WTC11 (cell line): ENCODE results near the gene DCTD. TPM values are rescaled to one million over a fixed set of nuclear protein-coding genes. Genes with fewer than 3 reads are reported as not detected.

ENCODE experiments used
- ATAC-seq: fragments of 200-7000 bp; cut with Tn5 transposase; 2 replicates; pipeline ENCODE4 v1.10.0; 2021; ENCODE audit warnings: mild to moderate bottlenecking, moderate library complexity
- CTCF ChIA-PET: fragments of 300-600 bp; sonication (Branson Sonifier 250); formaldehyde crosslinking; loops from one replicate; lab custom pipeline; 2021; ENCODE audit warnings: antibody characterized with exemption; lab: Charles Lee
- POLR2A ChIA-PET: fragments of 350-600 bp; sonication (Branson Sonifier 250); formaldehyde crosslinking; loops from one replicate; lab custom pipeline; 2021; ENCODE audit warnings: antibody characterized with exemption; lab: Charles Lee
- DNase-seq: peaks from one replicate; pipeline ENCODE4 v3.0.0; 2021; ENCODE audit warnings: low spot score
- H3K27ac Mint-ChIP-seq: 2 replicates; pipeline ENCODE4 v1.8.0; 2021; ENCODE audit warnings: mixed read lengths
- H3K27me3 Mint-ChIP-seq: 2 replicates; pipeline ENCODE4 v1.8.0; 2021; ENCODE audit warnings: low read depth, mild to moderate bottlenecking, moderate library complexity, mixed read lengths
- H3K36me3 Mint-ChIP-seq: 2 replicates; pipeline ENCODE4 v1.8.0; 2021; ENCODE audit warnings: mixed read lengths
- H3K4me1 Mint-ChIP-seq: 2 replicates; pipeline ENCODE4 v1.8.0; 2022; ENCODE audit warnings: mixed read lengths
- H3K4me3 Mint-ChIP-seq: 2 replicates; pipeline ENCODE4 v1.8.0; 2021; ENCODE audit warnings: mild to moderate bottlenecking, moderate library complexity, mixed read lengths
- H3K9me3 Mint-ChIP-seq: 2 replicates; pipeline ENCODE4 v1.8.0; 2021; ENCODE audit warnings: mixed read lengths
- ATF6 ChIP-seq: sonication (generic); formaldehyde crosslinking; IDR thresholded peaks from 2 replicates; pipeline ENCODE4 v1.8.1; 2023; ENCODE audit warnings: mild to moderate bottlenecking, missing genetic modification reagents
- CTCF ChIP-seq: fragments of 200-600 bp; IDR thresholded peaks from 2 replicates; pipeline ENCODE4 v1.8.0; 2022; ENCODE audit warnings: antibody characterized with exemption
- FOXJ3 ChIP-seq: sonication (generic); formaldehyde crosslinking; IDR thresholded peaks from 2 replicates; pipeline ENCODE4 v1.9.0; 2021; ENCODE audit warnings: missing genetic modification reagents, mild to moderate bottlenecking, borderline replicate concordance
- FOXP4 ChIP-seq: sonication (generic); formaldehyde crosslinking; IDR thresholded peaks from 2 replicates; pipeline ENCODE4 v1.8.0; 2022; ENCODE audit warnings: mild to moderate bottlenecking, missing genetic modification reagents
- IRF2 ChIP-seq: sonication (generic); formaldehyde crosslinking; IDR thresholded peaks from 2 replicates; pipeline ENCODE4 v1.8.0; 2022; ENCODE audit warnings: low read depth, missing genetic modification reagents, borderline replicate concordance
- MAX ChIP-seq: sonication (generic); formaldehyde crosslinking; IDR thresholded peaks from 2 replicates; pipeline ENCODE4 v1.8.0; 2022; ENCODE audit warnings: mild to moderate bottlenecking, missing genetic modification reagents
- MLX ChIP-seq: sonication (generic); formaldehyde crosslinking; IDR thresholded peaks from 2 replicates; pipeline ENCODE4 v1.8.1; 2023; ENCODE audit warnings: mild to moderate bottlenecking, missing genetic modification reagents, moderate library complexity
- NFE2L1 ChIP-seq: sonication (generic); formaldehyde crosslinking; IDR thresholded peaks from 2 replicates; pipeline ENCODE4 v1.8.1; 2023; ENCODE audit warnings: missing genetic modification reagents
- PRRX2 ChIP-seq: fragments of 250-450 bp; sonication (Bioruptor Pico); IDR thresholded peaks from 2 replicates; pipeline ENCODE4 v1.8.0; 2021; ENCODE audit warnings: mild to moderate bottlenecking
- RORB ChIP-seq: fragments of 250-450 bp; sonication (Bioruptor Pico); IDR thresholded peaks from 2 replicates; pipeline ENCODE4 v1.9.0; 2021; ENCODE audit warnings: mild to moderate bottlenecking
- TEAD4 ChIP-seq: sonication (generic); formaldehyde crosslinking; IDR thresholded peaks from 2 replicates; pipeline ENCODE4 v1.8.0; 2022; ENCODE audit warnings: mild to moderate bottlenecking, missing genetic modification reagents
- ZBTB21 ChIP-seq: sonication (generic); formaldehyde crosslinking; IDR thresholded peaks from 2 replicates; pipeline ENCODE4 v1.8.1; 2023; ENCODE audit warnings: mild to moderate bottlenecking, missing genetic modification reagents, borderline replicate concordance
- ZNF317 ChIP-seq: sonication (generic); formaldehyde crosslinking; IDR thresholded peaks from 2 replicates; pipeline ENCODE4 v1.8.1; 2023; ENCODE audit warnings: low read depth, mild to moderate bottlenecking, moderate library complexity, missing genetic modification reagents, borderline replicate concordance
- ZNF396 ChIP-seq: fragments of 250-450 bp; sonication (Bioruptor Pico); IDR thresholded peaks from 2 replicates; pipeline ENCODE4 v1.8.0; 2021; ENCODE audit warnings: mild to moderate bottlenecking, moderate library complexity, borderline replicate concordance
- total RNA-seq: library from RNA; stranded (reverse); gene quantifications from 3 replicates; pipeline ENCODE4 v1.2.3, GENCODE V29; 2021
- TF ChIP-seq, protein P1 (sequence below): fragments of 250-450 bp; sonication (Bioruptor Pico); IDR thresholded peaks from 2 replicates; pipeline ENCODE4 v1.9.0; 2021; ENCODE audit warnings: moderate library complexity, mild to moderate bottlenecking, inconsistent platforms, borderline replicate concordance
- TF ChIP-seq, protein P2 (sequence below): sonication (generic); formaldehyde crosslinking; IDR thresholded peaks from 2 replicates; pipeline ENCODE4 v1.8.1; 2023; ENCODE audit warnings: mild to moderate bottlenecking, missing genetic modification reagents
- TF ChIP-seq, protein P3 (sequence below): fragments of 250-450 bp; sonication (Bioruptor Pico); conservative IDR thresholded peaks from 2 replicates; pipeline ENCODE4 v1.9.0; 2021; ENCODE audit warnings: mild to moderate bottlenecking

Gene DCTD
- total RNA-seq, 1 experiment from 2014 or later: 56.8 TPM

- Mint-ChIP-seq H3K9me3 (peaks cover 31% of the 10 kb centered on the region), H3K36me3 (peaks cover 44% of the 10 kb centered on the region), H3K4me3 (no peak overlapping the region), H3K27me3 (no peaks in the 10 kb centered on the region), H3K4me1 (no peaks in the 10 kb centered on the region), H3K27ac (no peak overlapping the region)
- no peak for DNase-seq
- TF ChIP-seq TEAD4: no peak
- no peak for TF ChIP-seq MAX (CRISPR knock-in tag)
- no peak for TF ChIP-seq ZNF396 (CRISPR knock-in tag)
- TF ChIP-seq, protein P1, sequence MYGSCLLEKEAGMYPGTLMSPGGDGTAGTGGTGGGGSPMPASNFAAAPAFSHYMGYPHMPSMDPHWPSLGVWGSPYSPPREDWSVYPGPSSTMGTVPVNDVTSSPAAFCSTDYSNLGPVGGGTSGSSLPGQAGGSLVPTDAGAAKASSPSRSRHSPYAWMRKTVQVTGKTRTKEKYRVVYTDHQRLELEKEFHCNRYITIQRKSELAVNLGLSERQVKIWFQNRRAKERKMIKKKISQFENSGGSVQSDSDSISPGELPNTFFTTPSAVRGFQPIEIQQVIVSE (CRISPR knock-in tag): no peak
- no peak for TF ChIP-seq ZBTB21
- TF ChIP-seq PRRX2 (CRISPR knock-in tag): no peak
- TF ChIP-seq ATF6 (CRISPR knock-in tag): no peak
- TF ChIP-seq, protein P2, sequence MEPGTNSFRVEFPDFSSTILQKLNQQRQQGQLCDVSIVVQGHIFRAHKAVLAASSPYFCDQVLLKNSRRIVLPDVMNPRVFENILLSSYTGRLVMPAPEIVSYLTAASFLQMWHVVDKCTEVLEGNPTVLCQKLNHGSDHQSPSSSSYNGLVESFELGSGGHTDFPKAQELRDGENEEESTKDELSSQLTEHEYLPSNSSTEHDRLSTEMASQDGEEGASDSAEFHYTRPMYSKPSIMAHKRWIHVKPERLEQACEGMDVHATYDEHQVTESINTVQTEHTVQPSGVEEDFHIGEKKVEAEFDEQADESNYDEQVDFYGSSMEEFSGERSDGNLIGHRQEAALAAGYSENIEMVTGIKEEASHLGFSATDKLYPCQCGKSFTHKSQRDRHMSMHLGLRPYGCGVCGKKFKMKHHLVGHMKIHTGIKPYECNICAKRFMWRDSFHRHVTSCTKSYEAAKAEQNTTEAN (CRISPR knock-in tag): no peak
- no peak for TF ChIP-seq RORB (CRISPR knock-in tag)
- no peak for TF ChIP-seq ZNF317 (CRISPR knock-in tag)
- TF ChIP-seq, protein P3, sequence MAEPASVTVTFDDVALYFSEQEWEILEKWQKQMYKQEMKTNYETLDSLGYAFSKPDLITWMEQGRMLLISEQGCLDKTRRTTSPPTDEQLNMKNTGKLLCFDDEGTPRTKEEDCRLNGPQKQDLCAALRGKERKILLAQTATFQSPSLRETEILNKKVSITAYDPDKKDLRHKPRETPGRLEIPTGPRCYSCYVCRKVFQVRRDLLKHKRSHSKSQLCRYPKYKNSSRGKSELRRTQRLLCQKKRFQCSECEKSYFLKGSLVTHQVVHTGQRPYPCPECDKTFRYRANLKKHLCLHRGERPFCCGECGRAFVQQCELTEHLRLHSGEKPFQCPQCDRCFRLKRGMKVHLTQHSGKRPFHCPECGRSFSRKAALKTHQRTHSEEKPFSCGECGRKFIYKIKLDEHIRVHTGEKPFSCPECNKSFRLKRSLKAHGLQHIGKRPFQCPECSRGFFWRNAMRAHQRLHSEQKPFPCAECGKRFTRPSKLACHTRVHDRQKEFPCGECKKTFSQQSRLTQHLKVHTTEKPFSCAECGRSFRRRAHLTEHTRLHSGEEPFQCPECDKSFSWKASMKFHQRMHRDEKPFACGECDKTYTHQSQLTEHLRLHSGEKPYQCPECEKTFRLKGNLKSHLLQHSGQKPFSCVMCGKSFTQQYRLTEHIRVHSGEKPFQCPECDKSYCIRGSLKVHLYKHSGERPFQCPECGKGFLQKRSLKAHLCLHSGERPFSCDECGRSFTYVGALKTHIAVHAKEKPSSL (CRISPR knock-in tag): no peak
- no peak for TF ChIP-seq MLX
- no peak for TF ChIP-seq CTCF
- TF ChIP-seq NFE2L1: no peak
- no peak for TF ChIP-seq IRF2
- TF ChIP-seq FOXP4: no peak
- no peak for TF ChIP-seq FOXJ3 (CRISPR knock-in tag)
- no peak for ATAC-seq
- POLR2A ChIA-PET: no interaction called here
- CTCF ChIA-PET: no interaction called here
Measured at GRCh38 chr4:182881914-182882313, 35.3 kb downstream of the DCTD start.
